Vagina (tissue), 2 donors: ENCODE measurements around the gene WDSUB1. TPM values are rescaled to one million over a fixed set of nuclear protein-coding genes. Genes with fewer than 3 reads are reported as not detected.

Experiments used
- DNase-seq, 2 donors: peaks; one replicate each; pipeline ENCODE4 v3.0.0-alpha.2; 2017; ENCODE audit errors: extremely low spot score in 2 of 2
- H3K27ac ChIP-seq: fragments of 200-600 bp; sonication (generic); one replicate; pipeline ENCODE4 v1.5.1; 2019
- H3K27me3 ChIP-seq: fragments of 200-600 bp; sonication (generic); one replicate; pipeline ENCODE4 v1.5.1; 2019
- H3K36me3 ChIP-seq, 2 donors: fragments of 200-600 bp; sonication (generic); one replicate each; pipeline ENCODE4 v1.5.1; 2017 to 2019
- H3K4me1 ChIP-seq: fragments of 200-600 bp; sonication (generic); one replicate; pipeline ENCODE4 v1.5.1; 2019
- H3K4me3 ChIP-seq, 2 donors: fragments of 200-600 bp; sonication (generic); 1 replicate in 1 of 2; 2 replicates in 1 of 2; pipeline ENCODE4 v1.5.1; 2016 to 2019
- H3K9me3 ChIP-seq: fragments of 200-600 bp; sonication (generic); one replicate; pipeline ENCODE4 v1.5.1; 2019
- CTCF ChIP-seq, 3 experiments: fragments of 450-650 bp in 2 of 3; fragments of 200-600 bp in 1 of 3; sonication (generic) in 1 of 3; IDR thresholded peaks; one replicate each; pipeline ENCODE4 v1.5.1; 2017 to 2019; ENCODE audit warnings: antibody characterized with exemption in 3 of 3, mild to moderate bottlenecking in 2 of 3, moderate library complexity in 2 of 3
- POLR2A ChIP-seq, 2 donors: fragments of 450-650 bp; IDR thresholded peaks; one replicate each; pipeline ENCODE4 v1.6.1; 2017; ENCODE audit warnings: antibody characterized with exemption in 2 of 2, mild to moderate bottlenecking in 2 of 2, moderate library complexity in 2 of 2
- POLR2AphosphoS5 ChIP-seq, 2 donors: sonication (generic); formaldehyde crosslinking; IDR thresholded peaks; one replicate each; pipeline ENCODE4 v1.9.0; 2017; ENCODE audit warnings: antibody characterized with exemption in 2 of 2, mild to moderate bottlenecking in 2 of 2, low read depth in 1 of 2; ENCODE audit not compliant: insufficient read depth in 1 of 2
- intact Hi-C: fragments of 100-400 bp; cut with DNase I; formaldehyde crosslinking; loops from one replicate; pipeline ENCODE4 v1.15.1; 2023
- total RNA-seq: library from RNA; depleted of rRNA; stranded (reverse); fragments of >200 nt; gene quantifications from one replicate; pipeline ENCODE4 v1.2.3, GENCODE V29; 2016

The WDSUB1 gene
- total RNA-seq, 1 donor from 2014 or later, result 2.2 TPM

GRCh38 chr2:159204381-159205144 lies 81.9 kb downstream of the WDSUB1 start:
- no peaks in the 10 kb centered on the region for H3K9me3 ChIP-seq
- H3K4me1 ChIP-seq, result peaks cover 13% of the 10 kb centered on the region
- H3K4me3 ChIP-seq, result no peak overlapping the region
- intact Hi-C loops, result no loop called here
- no peaks in the 10 kb centered on the region for H3K36me3 ChIP-seq
- TF ChIP-seq POLR2AphosphoS5 (IDR thresholded peaks at IDR 0.05; ENCODE audit: insufficient read depth in 1 of 2, low read depth in 1 of 2), result no peak
- TF ChIP-seq POLR2A (IDR thresholded peaks at IDR 0.05), result no peak
- no peak for TF ChIP-seq CTCF (IDR thresholded peaks at IDR 0.05)
- no peak for DNase-seq
- no peak overlapping the region for H3K27ac ChIP-seq
- no peaks in the 10 kb centered on the region for H3K27me3 ChIP-seq

- H3K27me3 ChIP-seq, result no peaks in the 10 kb centered on the region
- TF ChIP-seq CTCF (IDR thresholded peaks at IDR 0.05), result peak in 1 of 3 experiments; percentile 5
- no peak for TF ChIP-seq POLR2A (IDR thresholded peaks at IDR 0.05)
- TF ChIP-seq POLR2AphosphoS5 (IDR thresholded peaks at IDR 0.05; ENCODE audit: insufficient read depth in 1 of 2, low read depth in 1 of 2), result peak in 1 of 2 donors; percentile 18
- peaks cover 0 to 12% of the 10 kb centered on the region in 2 donors for H3K36me3 ChIP-seq
- H3K9me3 ChIP-seq, result no peaks in the 10 kb centered on the region
- no peak for DNase-seq
- H3K4me3 ChIP-seq, result no peak overlapping the region
- peaks cover 13% of the 10 kb centered on the region for H3K4me1 ChIP-seq
- intact Hi-C loops, result no loop called here
- peak overlapping the region; percentile 67 for H3K27ac ChIP-seq
Measured at GRCh38 chr2:159202568-159203071, 83.9 kb downstream of the WDSUB1 start.

- Histone ChIP-seq H3K27ac (peak overlapping the region; percentile 67), H3K4me3 (no peak overlapping the region), H3K36me3 (peaks cover 0 to 22% of the 10 kb centered on the region in 2 donors), H3K9me3 (no peaks in the 10 kb centered on the region), H3K4me1 (peaks cover 13% of the 10 kb centered on the region), H3K27me3 (no peaks in the 10 kb centered on the region)
- intact Hi-C loops, result no loop called here
- no peak for DNase-seq
- TF ChIP-seq POLR2A (IDR thresholded peaks at IDR 0.05), result no peak
- TF ChIP-seq CTCF (IDR thresholded peaks at IDR 0.05), result no peak
- no peak for TF ChIP-seq POLR2AphosphoS5 (IDR thresholded peaks at IDR 0.05; ENCODE audit: insufficient read depth in 1 of 2, low read depth in 1 of 2)
Measured at GRCh38 chr2:159201360-159202063, 85.0 kb downstream of the WDSUB1 start.

- Histone ChIP-seq H3K9me3 (no peaks in the 10 kb centered on the region), H3K4me3 (no peak overlapping the region), H3K27me3 (no peaks in the 10 kb centered on the region), H3K36me3 (peaks cover 0 to 27% of the 10 kb centered on the region in 2 donors), H3K4me1 (peaks cover 13% of the 10 kb centered on the region), H3K27ac (no peak overlapping the region)
- intact Hi-C loops, result no loop called here
- no peak for DNase-seq
- TF ChIP-seq CTCF (IDR thresholded peaks at IDR 0.05), result no peak
Measured at GRCh38 chr2:159200498-159200897, 86.0 kb downstream of the WDSUB1 start.
